GM21717 (cell line): ENCODE results near the gene ERBIN.
A peak's percentile ranks its signal among the peaks of the same experiment; 100 is the strongest.
"Not testable (repeated sequence)": the region's sequence is repeated elsewhere in the genome, so short reads cannot be mapped to it uniquely, and the experiment has no call there.

ENCODE experiments used
- ATAC-seq: cut with Tn5 transposase; IDR thresholded peaks from one replicate; pipeline ENCODE4 v1.9.1; 2021; ENCODE audit warnings: mild to moderate bottlenecking, moderate library complexity; ENCODE audit not compliant: unreplicated experiment

Gene ERBIN

GRCh38 chr5:65961633-65962032 lies 35.3 kb downstream of the ERBIN start:
- ATAC-seq = peak; percentile 92

- no peak for ATAC-seq
Observed at GRCh38 chr5:65967288-65968066, 41.1 kb downstream of the ERBIN start.

DNA sequence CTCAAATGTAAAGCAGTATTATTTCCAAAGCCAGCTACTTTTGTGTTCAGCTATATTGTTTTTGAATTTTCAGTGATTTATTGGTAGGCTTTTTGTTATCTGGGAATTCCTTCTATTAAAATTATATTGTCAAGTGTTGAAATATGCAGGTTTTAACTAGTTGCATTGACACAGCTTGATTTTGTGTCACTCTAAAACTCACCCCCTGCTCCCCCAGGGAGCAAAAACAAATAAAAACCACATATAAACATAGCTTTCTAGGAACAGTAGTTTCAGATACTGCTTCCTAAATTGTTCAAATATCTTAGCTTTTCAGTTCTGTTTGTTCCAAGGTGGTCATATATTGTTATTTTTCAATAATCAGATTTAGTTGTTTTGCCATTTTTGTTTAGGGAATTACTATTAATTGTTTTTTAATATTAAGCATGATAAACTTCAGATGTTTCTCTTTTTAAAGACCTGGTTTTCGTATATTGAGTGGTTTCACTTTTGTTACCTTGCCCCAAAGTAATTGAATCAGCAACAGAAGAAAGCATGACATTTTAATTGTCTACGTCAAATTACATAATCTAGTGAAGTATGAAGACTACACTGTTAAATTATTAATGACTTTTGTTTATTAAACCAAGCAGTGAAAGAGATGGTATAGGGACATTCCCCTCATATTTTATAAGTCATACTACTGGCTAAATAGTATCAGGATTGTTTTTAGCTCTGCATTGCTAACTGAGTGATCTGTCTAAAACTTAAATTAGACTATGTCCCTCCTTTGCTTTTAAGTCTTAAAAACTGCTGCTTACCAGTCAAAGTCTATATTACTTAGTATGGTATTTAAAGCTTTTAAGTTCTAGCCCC lies 43.4 kb downstream of the ERBIN start:
- ATAC-seq = no peak

GRCh38 chr5:65970481-65971367 lies 44.3 kb downstream of the ERBIN start:
- no peak for ATAC-seq

DNA sequence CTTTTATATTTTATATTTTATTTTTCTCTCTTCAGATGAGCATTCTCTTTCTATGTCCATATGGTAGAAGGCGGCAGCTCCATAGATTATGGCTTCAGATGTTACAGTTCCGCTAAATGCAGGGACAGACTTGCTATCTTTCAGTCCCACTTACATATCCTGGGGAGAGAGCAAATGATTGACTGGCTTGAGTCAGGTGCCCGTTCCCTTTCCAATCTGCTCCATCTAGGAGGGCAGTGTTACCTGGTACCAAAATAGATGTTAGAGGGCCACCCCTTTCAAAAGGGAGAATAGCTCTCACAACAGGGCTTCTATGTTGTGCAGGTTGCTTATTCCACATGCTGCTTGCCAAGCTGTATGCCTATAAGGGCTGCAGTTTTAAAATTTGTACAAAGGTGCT lies 45.3 kb downstream of the ERBIN start:
- no peak for ATAC-seq

- not testable (repeated sequence) for ATAC-seq
Observed at GRCh38 chr5:65972896-65973295, 46.5 kb downstream of the ERBIN start.

- no peak for ATAC-seq
Observed at GRCh38 chr5:65978251-65978650, 51.9 kb downstream of the ERBIN start.

DNA sequence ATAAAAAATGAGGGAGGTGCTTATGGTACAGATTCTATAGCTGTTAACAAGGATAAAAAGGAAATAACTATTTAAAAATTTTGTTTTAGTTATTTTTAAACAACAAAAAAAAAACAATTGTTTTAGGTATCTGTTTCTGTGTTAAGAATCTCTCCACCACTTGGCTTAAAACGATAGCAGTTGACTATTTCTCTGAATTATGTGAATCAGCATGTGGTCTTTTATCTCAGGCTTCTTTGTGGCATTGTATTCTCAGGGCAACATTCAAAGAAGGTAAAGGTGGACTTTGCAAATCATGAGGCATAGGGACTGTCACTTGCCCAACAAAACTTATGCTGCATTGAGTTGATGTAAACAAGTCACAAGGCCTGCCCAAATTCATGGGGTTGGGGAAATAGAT lies 55.2 kb downstream of the ERBIN start:
- ATAC-seq = no peak

DNA sequence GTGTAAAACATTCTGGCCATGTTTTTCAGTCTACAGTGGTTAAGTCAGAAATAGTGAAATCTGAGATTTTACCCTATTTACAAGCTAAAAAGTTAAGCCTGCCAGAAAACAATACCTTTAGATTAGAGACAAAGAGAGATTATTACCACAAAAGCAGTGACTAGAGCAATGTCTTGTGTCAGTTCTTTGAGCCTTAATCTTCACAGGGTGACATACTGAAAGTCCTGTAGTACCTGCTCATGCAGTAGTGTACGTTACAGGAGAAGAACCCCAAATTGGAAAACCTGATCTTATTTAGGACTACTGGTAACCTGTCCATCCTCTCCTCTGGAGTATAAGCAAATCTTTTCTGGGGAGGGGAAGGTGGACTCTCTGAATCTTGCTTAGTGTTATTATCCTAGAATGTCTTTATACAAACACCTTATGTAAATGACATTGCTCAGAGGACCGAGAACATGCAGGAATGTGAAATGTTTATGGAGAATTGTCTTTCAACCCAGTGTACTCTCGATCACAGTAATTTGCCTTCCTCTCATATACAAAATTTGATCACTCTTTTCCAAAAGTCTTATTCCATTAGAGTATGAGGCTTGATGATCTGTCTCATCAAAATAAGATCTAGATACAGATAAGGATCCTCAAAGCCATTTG lies 55.7 kb downstream of the ERBIN start:
- no peak for ATAC-seq

GRCh38 chr5:65982635-65983034 lies 56.3 kb downstream of the ERBIN start:
- no peak for ATAC-seq

GRCh38 chr5:65984098-65984885 lies 57.9 kb downstream of the ERBIN start:
- no peak for ATAC-seq

DNA sequence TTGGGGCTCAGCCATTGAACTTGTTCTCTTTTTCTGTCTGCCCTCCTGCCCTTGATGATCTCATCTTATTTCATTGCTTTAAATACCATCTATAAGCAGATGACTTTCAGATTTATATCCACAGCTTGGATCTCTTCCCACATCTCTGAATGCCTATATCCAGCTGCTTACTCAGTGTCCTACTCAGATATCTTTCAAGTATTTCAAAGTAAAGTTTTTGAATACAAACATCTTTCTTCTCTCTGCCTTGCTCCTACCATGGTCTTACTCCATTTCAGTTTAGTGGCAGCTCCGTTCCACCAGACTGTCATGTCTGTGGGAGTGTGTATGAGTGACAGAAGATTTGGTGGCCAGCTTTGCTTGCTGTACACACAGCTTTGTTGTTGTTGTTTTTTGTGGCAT lies 59.7 kb downstream of the ERBIN start:
- no peak for ATAC-seq

DNA sequence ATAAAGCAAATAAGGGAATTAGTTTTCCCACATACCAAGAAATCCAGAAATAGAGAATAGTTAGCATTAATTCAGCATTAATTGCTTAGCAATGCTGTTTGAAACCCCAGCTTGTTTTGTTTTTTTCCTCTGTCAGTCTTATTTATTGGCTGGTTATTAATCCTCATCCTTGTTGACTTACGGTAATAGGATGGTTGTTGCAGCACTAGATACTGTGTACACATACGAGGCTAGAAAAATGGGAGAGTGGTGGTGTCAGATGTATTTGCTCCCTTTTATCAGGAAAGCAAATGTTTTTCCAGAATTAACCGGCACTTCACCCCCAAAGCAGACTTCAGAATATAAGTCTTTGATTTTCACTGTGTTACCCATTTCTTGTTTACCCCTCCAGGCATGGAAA lies 60.4 kb downstream of the ERBIN start:
- no peak for ATAC-seq

DNA sequence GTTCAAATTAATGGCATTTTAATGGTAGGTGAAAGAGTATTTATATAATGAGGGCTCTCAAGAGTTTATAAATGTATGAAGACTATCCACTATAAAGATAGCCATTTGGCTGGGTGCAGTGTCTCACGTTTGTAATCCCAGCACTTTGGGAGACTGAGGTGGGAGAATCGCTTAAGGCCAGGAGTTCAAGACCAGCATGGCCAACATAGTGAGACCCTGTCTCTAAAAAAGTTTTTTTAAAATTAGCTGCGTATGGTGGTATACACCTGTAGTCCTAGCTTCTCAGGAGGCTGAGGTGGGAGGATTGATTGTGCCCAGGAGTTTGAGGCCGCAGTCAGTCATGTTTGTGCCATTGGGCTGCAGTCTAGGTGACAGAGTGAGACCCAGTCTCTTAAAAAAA lies 61.6 kb downstream of the ERBIN start:
- no peak for ATAC-seq

DNA sequence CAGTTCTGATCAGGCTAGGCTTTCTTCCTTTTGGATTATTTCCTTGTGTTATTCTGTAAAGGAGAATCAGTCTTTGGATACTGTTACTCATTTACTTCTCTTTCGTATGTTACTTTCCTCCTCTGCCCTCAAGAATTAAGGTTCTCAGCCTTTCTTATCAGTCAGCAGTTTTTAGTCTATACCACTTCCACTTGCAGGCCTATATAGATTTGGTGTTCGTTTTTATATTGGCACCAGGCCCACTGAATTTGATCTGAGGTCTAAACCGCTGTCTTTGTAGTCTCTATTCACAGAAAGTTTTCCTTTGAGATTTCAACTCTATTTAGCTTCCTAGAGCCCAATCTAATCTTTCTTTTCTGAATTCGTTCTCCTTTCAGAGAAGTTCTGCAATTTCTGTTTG lies 62.8 kb downstream of the ERBIN start:
- ATAC-seq = no peak

DNA sequence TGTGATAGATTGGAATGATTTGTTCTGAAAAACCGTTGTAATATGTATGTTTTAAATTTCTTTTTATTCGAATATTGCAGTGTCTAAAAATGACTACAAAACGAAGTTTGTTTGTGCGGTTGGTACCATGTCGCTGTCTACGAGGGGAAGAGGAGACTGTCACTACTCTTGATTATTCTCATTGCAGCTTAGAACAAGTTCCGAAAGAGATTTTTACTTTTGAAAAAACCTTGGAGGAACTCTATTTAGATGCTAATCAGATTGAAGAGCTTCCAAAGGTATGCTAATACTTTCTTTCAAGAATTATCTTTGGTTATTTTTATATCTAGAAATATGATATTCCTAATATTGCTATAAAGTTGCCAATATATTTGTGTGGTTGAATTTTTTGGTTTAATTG lies 66.3 kb downstream of the ERBIN start:
- ATAC-seq = no peak

DNA sequence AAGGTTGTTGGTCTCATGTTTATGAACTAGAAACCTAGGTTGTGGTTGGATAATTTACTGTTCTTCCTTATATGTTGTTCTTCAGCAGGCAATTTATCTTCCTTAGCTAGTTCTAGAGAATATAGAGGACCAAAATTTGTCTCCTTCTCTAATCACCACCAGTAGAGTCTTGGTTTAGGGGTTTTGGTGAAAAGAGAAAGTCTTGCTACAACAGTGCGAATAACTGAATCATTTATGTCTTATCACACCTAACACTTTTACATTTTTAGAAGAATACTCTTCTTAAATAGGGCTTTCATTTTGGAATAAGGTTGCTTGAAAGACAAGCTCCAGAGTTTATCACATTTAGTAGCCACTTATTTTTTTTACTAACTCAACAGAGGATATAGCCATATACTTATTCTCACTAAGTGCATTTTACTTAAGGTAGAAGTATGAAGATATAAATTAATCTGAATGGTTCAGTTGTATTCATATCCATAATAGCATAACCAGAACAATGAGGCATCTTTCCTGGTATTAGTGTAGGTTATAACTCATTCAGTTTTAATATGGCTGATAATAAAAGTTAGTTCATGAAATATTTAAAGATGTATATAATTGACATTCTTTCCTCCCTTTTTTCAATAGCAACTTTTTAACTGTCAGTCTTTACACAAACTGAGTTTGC lies 67.9 kb downstream of the ERBIN start:
- ATAC-seq = no peak

DNA sequence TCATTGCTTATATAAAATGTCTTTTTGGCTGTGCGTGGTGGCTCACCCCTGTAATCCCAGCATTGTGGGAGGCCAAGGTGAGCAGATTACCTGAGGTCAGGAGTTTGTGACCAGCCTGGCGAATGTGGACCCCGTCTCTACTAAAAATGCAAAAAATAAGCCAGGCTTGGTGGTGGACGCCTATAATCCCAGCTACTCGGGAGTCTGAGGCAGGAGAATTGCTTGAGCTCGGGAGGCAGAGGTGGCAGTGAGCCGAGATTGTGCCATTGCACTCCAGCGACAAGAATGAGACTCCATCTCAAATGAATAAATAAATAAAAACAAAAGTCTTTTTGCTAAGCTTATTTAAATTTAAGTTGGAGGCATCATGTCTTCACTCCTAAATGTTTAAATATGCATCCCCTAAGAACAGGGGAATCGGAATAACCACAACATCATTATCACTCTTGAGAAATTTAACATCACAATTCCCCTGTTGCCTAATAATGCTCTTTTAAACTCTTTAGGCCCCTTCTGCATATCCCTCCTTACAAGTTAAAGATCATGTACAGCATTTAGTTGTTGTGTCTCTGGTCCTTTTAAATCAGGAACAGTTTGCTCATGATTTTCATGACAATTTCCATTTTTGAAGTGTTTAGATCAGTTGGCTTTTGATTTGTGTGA lies 72.8 kb downstream of the ERBIN start:
- ATAC-seq = no peak

GRCh38 chr5:66001952-66002351 lies 75.6 kb downstream of the ERBIN start:
- ATAC-seq = no peak
